HG03432 (cell line): Measurements from ENCODE around the gene LRP4.

Experiments
- ATAC-seq: cut with Tn5 transposase; IDR thresholded peaks from one replicate; pipeline ENCODE4 v1.9.1; 2021; ENCODE audit warnings: mild to moderate bottlenecking, moderate library complexity; ENCODE audit not compliant: unreplicated experiment

LRP4 gene

GRCh38 chr11:46849631-46850030 lies 68.7 kb downstream of the LRP4 start:
- ATAC-seq: no peak

- peak; percentile 12 for ATAC-seq
Measured at GRCh38 chr11:46846510-46846830, 71.9 kb downstream of the LRP4 start.

DNA sequence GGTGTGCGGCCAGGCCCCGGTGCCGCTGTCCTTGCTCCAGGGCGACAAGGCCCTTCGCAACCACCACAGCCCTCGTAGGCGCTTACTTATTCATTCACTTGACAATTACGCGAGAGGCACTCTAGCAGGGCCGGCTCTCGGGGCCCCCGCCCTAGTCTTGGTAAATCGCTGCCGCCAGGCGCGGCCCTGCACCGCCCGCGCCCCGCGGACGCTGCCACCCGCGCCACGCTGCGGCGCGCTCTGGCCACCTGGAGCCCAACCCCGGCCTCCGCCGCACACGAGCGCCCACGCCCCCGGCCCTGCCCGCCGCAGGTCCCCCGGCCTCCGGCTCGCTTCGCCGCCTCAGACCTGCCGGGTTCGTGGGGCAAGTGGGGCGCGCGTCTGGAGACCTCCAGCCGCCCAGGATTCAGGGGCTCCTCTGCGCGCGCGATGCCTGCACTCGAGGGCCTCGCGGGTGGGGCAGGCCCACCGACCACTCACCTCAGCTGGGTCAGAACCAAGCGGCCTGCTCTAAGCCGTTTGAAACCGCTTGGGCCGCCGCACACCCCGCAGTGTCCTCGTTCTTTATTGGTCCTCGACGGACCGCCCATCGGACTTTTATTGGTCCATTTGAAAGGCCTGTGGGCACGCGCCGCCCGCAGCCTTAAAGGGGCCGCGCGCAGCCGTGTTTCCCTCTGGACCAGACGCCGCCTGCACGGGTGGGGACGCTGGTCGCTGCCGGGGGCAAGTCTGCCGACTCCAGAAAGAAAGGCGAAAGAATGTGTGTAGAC lies 72.4 kb downstream of the LRP4 start, which contains the start of gene CKAP5:
Gene CKAP5, minus strand, starts transcription at position 541 of the 770 bp plus-strand sequence. CDS start 25,049 bp downstream, outside the sequence.
- peak; percentile 94 for ATAC-seq

- no peak for ATAC-seq
Measured at GRCh38 chr11:46845440-46845739, 73.0 kb downstream of the LRP4 start.

GRCh38 chr11:46840116-46840515 lies 78.2 kb downstream of the LRP4 start:
- no peak for ATAC-seq

DNA sequence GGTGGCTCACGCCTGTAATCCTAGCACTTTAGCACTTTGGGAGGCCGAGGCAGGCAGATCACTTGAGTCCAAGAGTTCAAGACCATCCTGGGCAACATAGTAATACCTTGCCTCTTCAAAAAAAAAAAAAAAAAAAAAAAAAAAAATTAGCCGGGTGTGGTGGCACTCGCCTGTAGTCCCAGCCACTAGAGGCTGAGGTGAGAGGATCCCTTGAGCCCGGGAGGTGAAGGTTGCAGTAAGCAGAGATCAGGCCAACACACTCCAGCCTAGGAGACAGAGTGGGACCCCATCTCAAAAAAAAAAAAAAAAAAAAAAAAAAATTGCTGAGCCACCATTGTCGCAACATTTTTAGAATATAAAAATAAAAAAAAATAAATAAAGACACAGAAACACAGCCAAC lies 79.8 kb downstream of the LRP4 start:
- ATAC-seq: no peak

DNA sequence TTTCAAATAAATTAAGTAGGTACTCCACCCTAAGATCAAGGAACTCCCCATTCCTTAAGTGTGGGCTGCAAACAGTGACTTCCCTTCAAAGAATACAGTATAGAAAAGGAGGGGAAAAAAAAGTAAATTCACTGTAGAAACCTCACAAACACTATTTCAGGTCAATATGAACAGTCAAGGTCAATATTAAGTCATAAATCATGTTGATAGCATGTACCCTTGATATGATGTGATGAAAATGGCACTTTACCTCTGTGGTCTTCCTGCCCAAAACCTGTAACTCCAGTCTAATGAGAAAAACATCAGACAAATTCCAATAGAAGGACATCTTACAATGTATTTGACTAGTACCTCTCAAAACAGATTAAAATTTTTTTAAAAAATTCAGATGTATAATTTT lies 80.5 kb downstream of the LRP4 start:
- no peak for ATAC-seq

GRCh38 chr11:46836870-46837269 lies 81.5 kb downstream of the LRP4 start:
- no peak for ATAC-seq

DNA sequence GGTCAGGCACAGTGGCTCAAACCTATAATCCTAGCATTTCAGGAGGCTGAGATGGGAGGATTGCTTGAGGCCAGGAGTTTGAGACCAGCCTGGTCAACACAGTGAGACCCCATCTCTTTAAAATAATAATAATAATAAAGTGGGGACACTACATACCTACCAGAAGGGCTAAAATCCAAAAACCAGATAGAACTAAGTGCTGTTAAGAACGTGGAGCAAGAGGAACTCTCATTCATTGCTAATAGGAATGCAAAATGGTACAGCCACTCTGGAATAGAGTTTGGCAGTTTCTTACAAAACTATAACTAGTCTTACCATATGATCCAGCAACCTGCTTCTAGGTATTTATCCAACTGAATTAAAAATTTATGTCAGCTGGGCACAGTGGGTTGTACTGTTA lies 81.9 kb downstream of the LRP4 start:
- no peak for ATAC-seq

DNA sequence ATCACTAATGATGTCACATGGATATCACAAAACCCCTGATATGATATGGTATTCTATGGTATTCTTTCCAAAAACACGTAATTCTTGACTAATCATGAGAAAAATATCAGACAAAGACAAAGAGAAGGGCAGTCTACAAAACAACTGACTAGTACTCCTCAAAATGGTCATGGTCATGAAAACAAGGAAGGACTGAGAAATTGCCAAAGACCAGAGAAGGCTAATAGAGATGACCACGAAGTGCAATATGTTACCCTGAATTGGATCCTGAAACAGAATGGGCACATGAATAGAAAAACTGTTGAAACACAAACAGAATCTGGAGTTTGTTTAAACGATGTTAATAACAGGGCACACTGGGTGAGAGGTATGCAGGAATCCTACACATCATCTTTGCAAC lies 82.5 kb downstream of the LRP4 start:
- no peak for ATAC-seq

- ATAC-seq: no peak
Measured at GRCh38 chr11:46834821-46835220, 83.5 kb downstream of the LRP4 start.

- ATAC-seq: no peak
Measured at GRCh38 chr11:46832511-46833214, 85.7 kb downstream of the LRP4 start.

GRCh38 chr11:46827995-46828394 lies 90.4 kb downstream of the LRP4 start:
- ATAC-seq: no peak

GRCh38 chr11:46826310-46827044 lies 91.9 kb downstream of the LRP4 start:
- ATAC-seq: peak; percentile 99

GRCh38 chr11:46808799-46809431 lies 109.4 kb downstream of the LRP4 start:
- ATAC-seq: no peak
